Upper lobe of left lung (tissue), 4 donors: ENCODE results near the gene DLG2.

Experiments used
- EP300 ChIP-seq, 4 donors: sonication (generic); formaldehyde crosslinking; IDR thresholded peaks; one replicate each; pipeline ENCODE4 v1.5.1; 2017; ENCODE audit warnings: antibody characterized with exemption in 4 of 4, control low read depth in 2 of 4
- TF ChIP-seq, protein P1 (sequence below), 6 experiments: fragments of 450-650 bp in 4 of 6; fragments of 200-600 bp in 2 of 6; sonication (generic) in 2 of 6; IDR thresholded peaks; one replicate each; pipeline ENCODE4 v1.5.1; 2016 to 2019; ENCODE audit warnings: antibody characterized with exemption in 6 of 6

- TF ChIP-seq, protein P1, sequence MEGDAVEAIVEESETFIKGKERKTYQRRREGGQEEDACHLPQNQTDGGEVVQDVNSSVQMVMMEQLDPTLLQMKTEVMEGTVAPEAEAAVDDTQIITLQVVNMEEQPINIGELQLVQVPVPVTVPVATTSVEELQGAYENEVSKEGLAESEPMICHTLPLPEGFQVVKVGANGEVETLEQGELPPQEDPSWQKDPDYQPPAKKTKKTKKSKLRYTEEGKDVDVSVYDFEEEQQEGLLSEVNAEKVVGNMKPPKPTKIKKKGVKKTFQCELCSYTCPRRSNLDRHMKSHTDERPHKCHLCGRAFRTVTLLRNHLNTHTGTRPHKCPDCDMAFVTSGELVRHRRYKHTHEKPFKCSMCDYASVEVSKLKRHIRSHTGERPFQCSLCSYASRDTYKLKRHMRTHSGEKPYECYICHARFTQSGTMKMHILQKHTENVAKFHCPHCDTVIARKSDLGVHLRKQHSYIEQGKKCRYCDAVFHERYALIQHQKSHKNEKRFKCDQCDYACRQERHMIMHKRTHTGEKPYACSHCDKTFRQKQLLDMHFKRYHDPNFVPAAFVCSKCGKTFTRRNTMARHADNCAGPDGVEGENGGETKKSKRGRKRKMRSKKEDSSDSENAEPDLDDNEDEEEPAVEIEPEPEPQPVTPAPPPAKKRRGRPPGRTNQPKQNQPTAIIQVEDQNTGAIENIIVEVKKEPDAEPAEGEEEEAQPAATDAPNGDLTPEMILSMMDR (IDR thresholded peaks at IDR 0.05): no peak
- TF ChIP-seq EP300 (IDR thresholded peaks at IDR 0.05): no peak
Observed at GRCh38 chr11:83427501-83427900, 2199.6 kb downstream of the DLG2 start.
